Stimulated activated CD4-positive, alpha-beta T cell treated with anti-CD3 and anti-CD28 coated beads, TNF-alpha, amount 100 ng/mL, for 24 hours (primary cell): Measurements from ENCODE around the gene CCR2.

ENCODE experiments used
- DNase-seq, 3 experiments: peaks; one replicate each; pipeline ENCODE4 v3.0.0-alpha.2; 2020; ENCODE audit warnings: low read depth in 3 of 3

The CCR2 gene

GRCh38 chr3:46354984-46355383 is 1.1 kb downstream of the CCR2 start:
- DNase-seq: no peak

- no peak for DNase-seq
Measured at GRCh38 chr3:46356276-46356675, 2.4 kb downstream of the CCR2 start.

- no peak for DNase-seq
Measured at GRCh38 chr3:46356909-46357308, 3.0 kb downstream of the CCR2 start.

- DNase-seq: no peak
Measured at GRCh38 chr3:46358466-46358865, 4.6 kb downstream of the CCR2 start.

GRCh38 chr3:46359733-46360493 is 6.0 kb downstream of the CCR2 start:
- no peak for DNase-seq

- no peak for DNase-seq
Measured at GRCh38 chr3:46360907-46361306, 7.0 kb downstream of the CCR2 start.

- DNase-seq: no peak
Measured at GRCh38 chr3:46361408-46362283, 7.7 kb downstream of the CCR2 start.

GRCh38 chr3:46365041-46365440 is 11.1 kb downstream of the CCR2 start:
- no peak for DNase-seq

- DNase-seq: no peak
Measured at GRCh38 chr3:46365737-46366524, 12.0 kb downstream of the CCR2 start.

- no peak for DNase-seq
Measured at GRCh38 chr3:46367811-46368210, 13.9 kb downstream of the CCR2 start.

- DNase-seq: peak in 1 of 3 experiments; percentile 54
Measured at GRCh38 chr3:46368569-46368968, 14.7 kb downstream of the CCR2 start.

GRCh38 chr3:46369151-46369550 is 15.2 kb downstream of the CCR2 start:
- no peak for DNase-seq

GRCh38 chr3:46369675-46370132 is 15.8 kb downstream of the CCR2 start:
- peak in 1 of 3 experiments; percentile 24 for DNase-seq

- DNase-seq: no peak
Measured at GRCh38 chr3:46370839-46371518, 17.1 kb downstream of the CCR2 start, which contains the start of gene CCR5. Gene CCR5 (plus strand): TSS chr3:46370946. CDS start chr3:46372903, 1,957 bp downstream.

GRCh38 chr3:46371519-46372340 is 17.8 kb downstream of the CCR2 start:
- no peak for DNase-seq

GRCh38 chr3:46372492-46373359 is 18.8 kb downstream of the CCR2 start:
- DNase-seq: no peak

GRCh38 chr3:46374755-46375154 is 20.8 kb downstream of the CCR2 start:
- DNase-seq: no peak

- no peak for DNase-seq
Measured at GRCh38 chr3:46375218-46375617, 21.3 kb downstream of the CCR2 start.

GRCh38 chr3:46375814-46376213 is 21.9 kb downstream of the CCR2 start:
- no peak for DNase-seq
